Measurements from ENCODE around the gene NIPSNAP3A.

GRCh38 chr9:104780796-104781395 lies 33.4 kb downstream of the NIPSNAP3A start:
- TF ChIP-seq, protein P1, sequence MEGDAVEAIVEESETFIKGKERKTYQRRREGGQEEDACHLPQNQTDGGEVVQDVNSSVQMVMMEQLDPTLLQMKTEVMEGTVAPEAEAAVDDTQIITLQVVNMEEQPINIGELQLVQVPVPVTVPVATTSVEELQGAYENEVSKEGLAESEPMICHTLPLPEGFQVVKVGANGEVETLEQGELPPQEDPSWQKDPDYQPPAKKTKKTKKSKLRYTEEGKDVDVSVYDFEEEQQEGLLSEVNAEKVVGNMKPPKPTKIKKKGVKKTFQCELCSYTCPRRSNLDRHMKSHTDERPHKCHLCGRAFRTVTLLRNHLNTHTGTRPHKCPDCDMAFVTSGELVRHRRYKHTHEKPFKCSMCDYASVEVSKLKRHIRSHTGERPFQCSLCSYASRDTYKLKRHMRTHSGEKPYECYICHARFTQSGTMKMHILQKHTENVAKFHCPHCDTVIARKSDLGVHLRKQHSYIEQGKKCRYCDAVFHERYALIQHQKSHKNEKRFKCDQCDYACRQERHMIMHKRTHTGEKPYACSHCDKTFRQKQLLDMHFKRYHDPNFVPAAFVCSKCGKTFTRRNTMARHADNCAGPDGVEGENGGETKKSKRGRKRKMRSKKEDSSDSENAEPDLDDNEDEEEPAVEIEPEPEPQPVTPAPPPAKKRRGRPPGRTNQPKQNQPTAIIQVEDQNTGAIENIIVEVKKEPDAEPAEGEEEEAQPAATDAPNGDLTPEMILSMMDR (conservative IDR thresholded peaks at IDR 0.05 in 1 of 2, IDR thresholded peaks at IDR 0.05 in 1 of 2; ENCODE audit: low read depth in 1 of 2, low read length in 2 of 2), result peak; percentile 23 to 58
- no peak for TF ChIP-seq EZH2 (IDR thresholded peaks at IDR 0.05; ENCODE audit: low read length, missing control alignments)
